ENCODE data around the gene MGARP. TPM values are rescaled to one million over a fixed set of nuclear protein-coding genes. Genes with fewer than 3 reads are reported as not detected.
A peak's percentile ranks its signal among the peaks of the same experiment; 100 is the strongest.

MGARP gene
- total and polyA plus RNA-seq, 9 of the 15 experiments (the other 6 are each of a cell fraction or from before 2014, with no cell fraction given) = 0.11 to 0.45 (median 0.23) TPM; not detected in 4

DNA sequence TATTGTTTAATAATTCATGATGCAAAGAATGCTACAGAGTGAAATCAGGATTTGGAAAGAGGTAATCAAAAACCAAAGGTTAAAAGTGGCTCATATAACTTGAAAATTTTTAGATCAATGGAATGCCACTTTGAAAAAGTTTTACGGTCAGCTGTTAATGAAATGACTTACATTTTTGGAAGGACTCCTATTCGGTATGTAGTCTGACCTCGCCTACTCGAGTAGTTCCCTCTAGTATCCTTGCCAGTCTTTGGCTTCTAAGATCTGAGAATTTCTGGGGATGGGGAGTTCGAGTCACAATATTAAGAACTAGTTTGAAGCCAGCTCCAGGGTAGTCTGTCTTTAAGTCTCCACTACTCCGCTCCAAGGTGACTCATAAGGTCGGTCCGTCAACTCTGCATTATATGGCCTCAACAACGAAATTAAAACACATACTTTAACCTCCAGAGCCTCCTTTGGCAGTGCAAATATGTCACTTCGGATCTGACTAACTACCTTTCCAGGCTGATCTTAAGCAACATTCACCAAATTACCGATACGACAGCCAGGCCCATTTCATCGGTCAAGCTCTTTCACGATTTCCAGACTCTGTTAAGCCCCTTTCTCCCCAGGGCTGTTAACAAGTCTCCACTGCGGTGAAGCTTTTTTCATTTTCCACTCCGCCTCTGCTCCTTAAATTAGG is 20.5 kb upstream of the MGARP start (continued):
- TF ChIP-seq, protein P1, sequence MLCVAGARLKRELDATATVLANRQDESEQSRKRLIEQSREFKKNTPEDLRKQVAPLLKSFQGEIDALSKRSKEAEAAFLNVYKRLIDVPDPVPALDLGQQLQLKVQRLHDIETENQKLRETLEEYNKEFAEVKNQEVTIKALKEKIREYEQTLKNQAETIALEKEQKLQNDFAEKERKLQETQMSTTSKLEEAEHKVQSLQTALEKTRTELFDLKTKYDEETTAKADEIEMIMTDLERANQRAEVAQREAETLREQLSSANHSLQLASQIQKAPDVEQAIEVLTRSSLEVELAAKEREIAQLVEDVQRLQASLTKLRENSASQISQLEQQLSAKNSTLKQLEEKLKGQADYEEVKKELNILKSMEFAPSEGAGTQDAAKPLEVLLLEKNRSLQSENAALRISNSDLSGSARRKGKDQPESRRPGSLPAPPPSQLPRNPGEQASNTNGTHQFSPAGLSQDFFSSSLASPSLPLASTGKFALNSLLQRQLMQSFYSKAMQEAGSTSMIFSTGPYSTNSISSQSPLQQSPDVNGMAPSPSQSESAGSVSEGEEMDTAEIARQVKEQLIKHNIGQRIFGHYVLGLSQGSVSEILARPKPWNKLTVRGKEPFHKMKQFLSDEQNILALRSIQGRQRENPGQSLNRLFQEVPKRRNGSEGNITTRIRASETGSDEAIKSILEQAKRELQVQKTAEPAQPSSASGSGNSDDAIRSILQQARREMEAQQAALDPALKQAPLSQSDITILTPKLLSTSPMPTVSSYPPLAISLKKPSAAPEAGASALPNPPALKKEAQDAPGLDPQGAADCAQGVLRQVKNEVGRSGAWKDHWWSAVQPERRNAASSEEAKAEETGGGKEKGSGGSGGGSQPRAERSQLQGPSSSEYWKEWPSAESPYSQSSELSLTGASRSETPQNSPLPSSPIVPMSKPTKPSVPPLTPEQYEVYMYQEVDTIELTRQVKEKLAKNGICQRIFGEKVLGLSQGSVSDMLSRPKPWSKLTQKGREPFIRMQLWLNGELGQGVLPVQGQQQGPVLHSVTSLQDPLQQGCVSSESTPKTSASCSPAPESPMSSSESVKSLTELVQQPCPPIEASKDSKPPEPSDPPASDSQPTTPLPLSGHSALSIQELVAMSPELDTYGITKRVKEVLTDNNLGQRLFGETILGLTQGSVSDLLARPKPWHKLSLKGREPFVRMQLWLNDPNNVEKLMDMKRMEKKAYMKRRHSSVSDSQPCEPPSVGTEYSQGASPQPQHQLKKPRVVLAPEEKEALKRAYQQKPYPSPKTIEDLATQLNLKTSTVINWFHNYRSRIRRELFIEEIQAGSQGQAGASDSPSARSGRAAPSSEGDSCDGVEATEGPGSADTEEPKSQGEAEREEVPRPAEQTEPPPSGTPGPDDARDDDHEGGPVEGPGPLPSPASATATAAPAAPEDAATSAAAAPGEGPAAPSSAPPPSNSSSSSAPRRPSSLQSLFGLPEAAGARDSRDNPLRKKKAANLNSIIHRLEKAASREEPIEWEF (CRISPR knock-in tag; IDR thresholded peaks at IDR 0.05) = no peak
- TF ChIP-seq KAT2B (IDR thresholded peaks at IDR 0.05; ENCODE audit: low read depth, low read length) = no peak
- TF ChIP-seq ZNF197 (CRISPR knock-in tag; IDR thresholded peaks at IDR 0.05; ENCODE audit: low read depth) = no peak
- peak; percentile 24; the same call in 1 of the 2 replicates for TF ChIP-seq TOE1 (IDR thresholded peaks at IDR 0.05; ENCODE audit: borderline replicate concordance)
- no peak for TF ChIP-seq TOE1 (CRISPR knock-in tag; IDR thresholded peaks at IDR 0.05; ENCODE audit: borderline replicate concordance, low read depth)
- TF ChIP-seq KLF6 (CRISPR knock-in tag; IDR thresholded peaks at IDR 0.05; ENCODE audit: borderline replicate concordance) = no peak
- TF ChIP-seq, protein P2, sequence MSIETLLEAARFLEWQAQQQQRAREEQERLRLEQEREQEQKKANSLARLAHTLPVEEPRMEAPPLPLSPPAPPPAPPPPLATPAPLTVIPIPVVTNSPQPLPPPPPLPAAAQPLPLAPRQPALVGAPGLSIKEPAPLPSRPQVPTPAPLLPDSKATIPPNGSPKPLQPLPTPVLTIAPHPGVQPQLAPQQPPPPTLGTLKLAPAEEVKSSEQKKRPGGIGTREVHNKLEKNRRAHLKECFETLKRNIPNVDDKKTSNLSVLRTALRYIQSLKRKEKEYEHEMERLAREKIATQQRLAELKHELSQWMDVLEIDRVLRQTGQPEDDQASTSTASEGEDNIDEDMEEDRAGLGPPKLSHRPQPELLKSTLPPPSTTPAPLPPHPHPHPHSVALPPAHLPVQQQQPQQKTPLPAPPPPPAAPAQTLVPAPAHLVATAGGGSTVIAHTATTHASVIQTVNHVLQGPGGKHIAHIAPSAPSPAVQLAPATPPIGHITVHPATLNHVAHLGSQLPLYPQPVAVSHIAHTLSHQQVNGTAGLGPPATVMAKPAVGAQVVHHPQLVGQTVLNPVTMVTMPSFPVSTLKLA (conservative IDR thresholded peaks at IDR 0.05) = no peak
- peak; percentile 88 for TF ChIP-seq CHD1 (IDR thresholded peaks at IDR 0.05; ENCODE audit: low read length)
- no peak for TF ChIP-seq DNMT1 (IDR thresholded peaks at IDR 0.05)
- no peak for TF ChIP-seq STAT5A (IDR thresholded peaks at IDR 0.05; ENCODE audit: borderline replicate concordance, low read length)
- TF ChIP-seq ZNF274 (IDR thresholded peaks at IDR 0.05; ENCODE audit: borderline replicate concordance, low read depth, low read length) = no peak
- TF ChIP-seq HIVEP1 (CRISPR knock-in tag; IDR thresholded peaks at IDR 0.05) = no peak
- no peak for TF ChIP-seq ZNF133 (CRISPR knock-in tag; IDR thresholded peaks at IDR 0.05)
- no peak for TF ChIP-seq YBX1 (IDR thresholded peaks at IDR 0.05)
- no peak for TF ChIP-seq KHSRP (IDR thresholded peaks at IDR 0.05)
- TF ChIP-seq TAF7 (tag; IDR thresholded peaks at IDR 0.05) = 0 out of 2 replicates have a peak, but pooled peaks have one; percentile 74
- peak; percentile 18; the same call in 1 of the 2 replicates for TF ChIP-seq ESRRA (IDR thresholded peaks at IDR 0.05; ENCODE audit: borderline replicate concordance, low read depth)
- TF ChIP-seq NFIC (IDR thresholded peaks at IDR 0.05) = no peak
- TF ChIP-seq RHOXF2B (CRISPR knock-in tag; conservative IDR thresholded peaks at IDR 0.05) = no peak
- no peak for TF ChIP-seq ZNF175 (CRISPR knock-in tag; IDR thresholded peaks at IDR 0.05; ENCODE audit: low read depth)
- TF ChIP-seq FOXA1 (IDR thresholded peaks at IDR 0.05; ENCODE audit: borderline replicate concordance) = no peak
- TF ChIP-seq ZKSCAN3 (CRISPR knock-in tag; IDR thresholded peaks at IDR 0.05) = no peak

Measured in K562 (cell line).